Pancreas (tissue), 10 donors: ENCODE data around the gene CD300LD. TPM values are rescaled to one million over a fixed set of nuclear protein-coding genes. Genes with fewer than 3 reads are reported as not detected.

Source experiments
- ATAC-seq, 4 donors: fragments of 200-7000 bp; cut with Tn5 transposase; one replicate each; pipeline versions ENCODE4 v1.8.0 to v1.9.1; 2020; ENCODE audit warnings: mild to moderate bottlenecking in 4 of 4, moderate library complexity in 4 of 4
- DNase-seq, 6 donors: peaks; one replicate each; pipeline ENCODE4 v3.0.0-alpha.2; 2020
- FAIRE-seq: peaks from 2 replicates; lab custom pipeline; 2012; peaks lifted over from hg19 to GRCh38; lab: Jason Lieb, UNC
- H3K27ac ChIP-seq, 4 donors: fragments of 200-600 bp; sonication (generic); 1 replicate in 3 of 4; 2 replicates in 1 of 4; pipeline versions ENCODE4 v1.5.0 to v1.8.0; 2020
- H3K27me3 ChIP-seq, 4 donors: fragments of 200-600 bp; one replicate each; pipeline ENCODE4 v1.8.0; 2021
- H3K36me3 ChIP-seq, 3 donors: fragments of 200-600 bp; sonication (generic) in 1 of 3; one replicate each; pipeline versions ENCODE4 v1.5.0 to v1.8.0; 2020 to 2021
- H3K4me1 ChIP-seq, 3 donors: fragments of 200-600 bp; one replicate each; pipeline ENCODE4 v1.8.0; 2021
- H3K4me3 ChIP-seq, 4 donors: fragments of 200-600 bp; sonication (generic) in 2 of 4; one replicate each; pipeline versions ENCODE4 v1.5.0 to v1.8.0; 2020 to 2021
- H3K9me3 ChIP-seq, 4 donors: fragments of 200-600 bp; one replicate each; pipeline ENCODE4 v1.8.0; 2021
- CTCF ChIP-seq, 4 donors: fragments of 200-600 bp; sonication (generic) in 3 of 4; IDR thresholded peaks; one replicate each; pipeline versions ENCODE4 v1.5.0 to v1.8.0; 2021; ENCODE audit warnings: antibody characterized with exemption in 4 of 4
- WGBS, 2 donors: extraction: QIAGEN DNeasy Blood & Tissue Kit; methylation state at CpG; one replicate each; pipeline ENCODE4 v1.1.7; 2013; 5-methylcytosine and 5-hydroxymethylcytosine counted together
- intact Hi-C, 3 donors: fragments of 100-400 bp; cut with DNase I; formaldehyde crosslinking; loops; one replicate each; pipeline versions ENCODE4 v1.11.1 to v1.14.2; 2022
- polyA plus RNA-seq, 2 donors: library from polyadenylated mRNA; stranded (reverse); fragments of 200-250 nt; gene quantifications; one replicate each; pipeline ENCODE4 v1.2.3, GENCODE V29; 2013
- total RNA-seq, 6 donors: library from RNA; stranded (reverse); fragmentation: NEBNext Ultra II Directional in 4 of 6; extraction: Animal tissue kit (Norgen Biotek cat#: 25700) in 4 of 6; gene quantifications; one replicate each; pipeline versions ENCODE4 v1.2.1 to v1.2.4, GENCODE V29; 2021 to 2023
- donor health status: healthy with polysubstance abuse.
- donor health status: DM: no; HTN: no; CAD: no; lungs with moderate emphysema.
- donor health status: DM: no; HTN: no; CAD: no.
- donor health status: control.
- donor health status: control.
- donor health status: Bipolar disorder and iron deficiency.
- donor health status: DM: yes; HTN: yes; CAD: no.
- donor health status: DM: no; HTN: no; CAD: no.
- donor health status: DM: no; HTN: no; CAD: no.
- donor health status: DM: yes; HTN: yes; CAD: no.

The CD300LD gene
- total and polyA plus RNA-seq, 8 donors = not detected

GRCh38 chr17:74547736-74548135 lies 44.3 kb downstream of the CD300LD start:
- ATAC-seq = no peak
- FAIRE-seq = no peak
- no peak for TF ChIP-seq CTCF (IDR thresholded peaks at IDR 0.05)
- Histone ChIP-seq H3K27ac (no peak overlapping the region), H3K4me1 (no peaks in the 10 kb centered on the region), H3K27me3 (no peaks in the 10 kb centered on the region), H3K4me3 (no peak overlapping the region), H3K9me3 (no peaks in the 10 kb centered on the region), H3K36me3 (no peaks in the 10 kb centered on the region)
- DNase-seq = peak in 1 of 6 donors; percentile 30
- intact Hi-C loops = no loop called here
- WGBS, 2 donors = 55 to 76% methylated on average over 3 of the region's 3 CpGs

GRCh38 chr17:74547264-74547663 lies 44.8 kb downstream of the CD300LD start:
- Histone ChIP-seq H3K4me1 (no peaks in the 10 kb centered on the region), H3K9me3 (no peaks in the 10 kb centered on the region), H3K27me3 (no peaks in the 10 kb centered on the region), H3K36me3 (no peaks in the 10 kb centered on the region), H3K4me3 (no peak overlapping the region), H3K27ac (no peak overlapping the region)
- intact Hi-C loops = no loop called here
- TF ChIP-seq CTCF (IDR thresholded peaks at IDR 0.05) = no peak
- DNase-seq (peak in 1 of 6 donors; percentile 27), FAIRE-seq (no peak), ATAC-seq (no peak)
- WGBS, 2 donors = 71 to 76% methylated on average over 7 of the region's 7 CpGs

GRCh38 chr17:74546586-74546985 lies 45.5 kb downstream of the CD300LD start:
- WGBS, 2 donors = 67 to 71% methylated on average over 7 of the region's 7 CpGs
- intact Hi-C loops = no loop called here
- ATAC-seq = no peak
- Histone ChIP-seq H3K27ac (no peak overlapping the region), H3K9me3 (no peaks in the 10 kb centered on the region), H3K4me1 (no peaks in the 10 kb centered on the region), H3K27me3 (no peaks in the 10 kb centered on the region), H3K4me3 (no peak overlapping the region), H3K36me3 (no peaks in the 10 kb centered on the region)
- FAIRE-seq = no peak
- DNase-seq = peak in 1 of 6 donors; percentile 21
- no peak for TF ChIP-seq CTCF (IDR thresholded peaks at IDR 0.05)

GRCh38 chr17:74545843-74546230 lies 46.2 kb downstream of the CD300LD start, which contains the start of gene CD300C:
Gene CD300C, minus strand, starts transcription at chr17:74546115. Its CDS starts 333 bp downstream, at chr17:74545782.
- 61 to 66% methylated on average over 5 of the region's 5 CpGs for WGBS, 2 donors

More at GRCh38 chr17:74545843-74546230, 46.2 kb downstream of the CD300LD start, which contains the start of gene CD300C:
- no peak for FAIRE-seq
- DNase-seq = peak in 1 of 6 donors; percentile 54
- H3K9me3 ChIP-seq = no peaks in the 10 kb centered on the region
- no peak within 1 kb of the TSS for H3K4me3 ChIP-seq
- no peaks in the 10 kb centered on the region for H3K4me1 ChIP-seq
- peak in 3 of 4 donors; percentile 34 to 72 (median 58) for ATAC-seq
- no peaks in the 10 kb centered on the region for H3K27me3 ChIP-seq
- H3K27ac ChIP-seq = no peak within 1 kb of the TSS
- no peak for TF ChIP-seq CTCF (IDR thresholded peaks at IDR 0.05)
- intact Hi-C loops = no loop called here
- no peaks in the 10 kb centered on the region for H3K36me3 ChIP-seq
